HG03097 (cell line): ENCODE data around the gene GMPR.

ENCODE experiments used
- ATAC-seq: cut with Tn5 transposase; IDR thresholded peaks from one replicate; pipeline ENCODE4 v1.9.1; 2021; ENCODE audit not compliant: unreplicated experiment, low FRiP score

Gene GMPR

DNA sequence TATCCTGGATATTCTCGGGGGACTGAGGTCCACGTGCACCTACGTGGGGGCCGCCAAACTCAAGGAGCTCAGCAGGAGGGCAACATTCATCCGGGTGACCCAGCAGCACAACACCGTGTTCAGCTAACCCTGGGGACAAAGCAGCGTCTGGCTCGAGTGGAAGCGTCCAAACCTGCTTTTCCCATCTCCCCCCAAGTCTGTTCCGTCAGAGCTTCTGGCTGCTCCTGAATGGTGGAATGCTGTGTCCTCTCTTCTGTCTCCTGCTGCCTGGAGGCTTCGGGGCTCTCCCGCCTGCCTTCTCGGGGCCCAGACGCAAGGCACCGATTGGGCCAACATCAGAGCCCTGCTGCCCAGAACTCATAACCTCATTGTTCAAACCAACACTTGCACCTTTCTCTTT is 56.7 kb downstream of the GMPR start:
- no peak for ATAC-seq

DNA sequence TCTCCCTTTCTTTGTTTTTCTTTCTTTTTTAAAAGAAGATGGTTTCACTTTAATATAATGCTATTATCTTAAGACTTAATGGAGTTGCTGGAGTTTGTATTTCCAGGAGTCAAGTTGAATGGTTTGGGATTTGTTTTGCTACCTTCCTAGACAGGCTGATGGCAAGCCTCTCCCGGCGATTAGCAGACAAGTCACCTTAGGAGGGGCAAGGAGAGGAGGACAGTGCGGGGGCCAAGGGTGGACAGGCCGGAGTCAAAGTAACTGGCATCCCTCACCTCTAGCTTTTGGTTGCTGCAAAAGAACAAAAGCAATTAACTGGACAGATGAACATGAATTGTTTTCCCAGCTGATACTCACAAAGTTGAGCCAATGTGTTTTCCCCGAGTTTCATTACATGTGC is 57.1 kb downstream of the GMPR start:
- ATAC-seq = no peak

DNA sequence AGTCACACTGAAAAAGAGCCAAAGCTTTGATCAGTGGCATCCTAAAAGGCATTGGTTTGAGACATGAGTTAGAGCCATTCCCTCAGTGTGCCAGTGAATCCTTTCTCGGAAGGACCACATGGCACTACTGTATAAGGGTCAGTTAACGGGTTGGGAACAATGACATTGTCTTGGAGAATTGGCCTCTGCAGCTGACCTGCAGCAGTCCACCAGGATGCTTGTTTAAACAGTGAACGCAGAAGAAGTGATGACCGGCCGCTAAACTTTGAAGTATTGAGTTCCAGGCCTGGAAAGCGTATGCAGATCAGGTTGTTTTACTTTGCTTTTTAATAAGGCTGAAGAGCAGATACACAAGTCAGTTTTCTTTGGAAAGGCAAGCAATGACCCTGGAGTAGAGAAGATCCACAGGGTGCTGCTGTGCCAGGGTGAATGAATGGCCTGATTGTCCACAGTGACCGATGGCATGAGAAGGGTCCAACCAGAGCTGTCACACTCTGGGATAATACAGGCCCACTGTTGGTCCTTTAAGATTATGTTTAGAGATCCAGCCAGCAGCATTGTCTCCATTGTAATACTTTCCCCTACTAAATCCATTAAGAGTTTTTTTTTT is 57.8 kb downstream of the GMPR start:
- ATAC-seq = no peak

DNA sequence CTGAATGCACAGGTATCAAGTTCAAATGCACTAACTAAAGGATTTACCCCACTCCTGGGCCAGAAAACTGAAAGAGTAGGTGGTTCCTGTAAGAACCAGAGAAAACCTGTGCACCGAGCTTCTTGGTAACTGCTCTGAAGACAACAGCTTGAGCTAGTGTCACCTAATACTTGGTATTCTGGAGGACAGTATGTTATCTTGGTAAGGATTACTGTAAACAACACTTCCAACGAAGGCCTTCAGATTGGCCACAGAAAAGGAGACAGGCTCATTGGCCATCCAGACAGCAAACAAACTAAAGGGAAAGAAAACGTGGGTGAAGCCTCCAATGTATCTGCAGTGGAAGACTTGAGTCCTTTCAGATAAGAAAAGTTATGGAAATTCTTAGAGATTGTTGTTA is 61.5 kb downstream of the GMPR start:
- no peak for ATAC-seq

DNA sequence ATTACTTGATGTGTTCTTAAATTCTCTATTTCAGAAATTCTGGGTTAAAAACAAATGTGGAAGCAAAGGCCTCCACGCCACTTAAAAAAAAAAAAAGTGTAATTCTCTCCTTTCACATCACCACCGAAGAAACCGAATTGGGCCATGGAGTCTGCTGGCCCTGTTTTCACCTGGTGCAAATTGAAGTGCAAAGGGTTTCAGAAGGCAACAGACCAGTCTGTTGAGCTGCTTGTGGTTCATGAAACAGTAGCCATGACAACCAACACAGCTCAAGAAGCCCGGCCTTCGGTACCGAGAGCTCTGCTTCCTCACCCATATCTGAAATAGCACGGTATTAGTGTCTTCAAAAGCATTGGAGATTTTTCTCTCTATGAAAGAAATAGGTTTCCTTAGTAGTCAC is 63.1 kb downstream of the GMPR start:
- no peak for ATAC-seq

DNA sequence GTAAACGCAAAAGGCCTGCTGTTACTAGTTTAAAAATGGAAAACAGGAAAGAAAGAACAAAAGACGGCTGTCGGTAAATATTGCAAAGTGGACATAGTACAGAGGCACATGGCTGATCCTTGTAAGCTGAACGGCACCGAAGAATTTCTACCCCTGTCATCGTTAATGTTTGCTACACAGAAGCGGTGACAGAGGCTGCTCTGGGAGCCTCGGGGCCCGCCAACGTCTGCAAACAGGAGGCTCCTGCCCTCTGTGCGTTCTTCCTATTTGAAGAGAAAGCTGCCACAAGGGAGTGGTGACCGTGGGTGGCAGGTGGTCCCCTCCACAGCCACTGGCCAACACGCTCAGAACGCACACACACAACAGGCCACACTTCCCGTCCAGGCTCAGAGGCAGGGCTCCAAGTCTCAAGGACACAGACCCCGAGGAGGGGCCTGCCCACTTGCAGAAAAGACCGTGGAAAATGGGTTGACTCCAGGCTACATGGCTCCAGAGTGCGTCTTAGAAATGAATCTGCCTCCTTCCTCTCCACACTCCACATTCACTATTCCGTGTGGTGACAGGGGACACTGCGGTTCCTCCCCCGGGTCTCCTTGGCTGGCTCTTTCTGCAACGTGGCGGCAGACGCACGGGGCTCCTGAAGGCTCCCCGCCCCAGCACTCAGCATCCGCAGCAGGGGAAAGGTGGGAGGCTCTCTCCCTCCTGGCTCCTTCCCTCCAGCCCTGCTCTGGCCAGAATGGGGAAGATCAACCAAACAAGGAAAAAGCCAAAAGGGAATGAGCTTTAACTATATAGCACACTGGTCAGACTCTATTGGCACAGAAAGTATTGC is 64.5 kb downstream of the GMPR start:
- ATAC-seq = no peak

DNA sequence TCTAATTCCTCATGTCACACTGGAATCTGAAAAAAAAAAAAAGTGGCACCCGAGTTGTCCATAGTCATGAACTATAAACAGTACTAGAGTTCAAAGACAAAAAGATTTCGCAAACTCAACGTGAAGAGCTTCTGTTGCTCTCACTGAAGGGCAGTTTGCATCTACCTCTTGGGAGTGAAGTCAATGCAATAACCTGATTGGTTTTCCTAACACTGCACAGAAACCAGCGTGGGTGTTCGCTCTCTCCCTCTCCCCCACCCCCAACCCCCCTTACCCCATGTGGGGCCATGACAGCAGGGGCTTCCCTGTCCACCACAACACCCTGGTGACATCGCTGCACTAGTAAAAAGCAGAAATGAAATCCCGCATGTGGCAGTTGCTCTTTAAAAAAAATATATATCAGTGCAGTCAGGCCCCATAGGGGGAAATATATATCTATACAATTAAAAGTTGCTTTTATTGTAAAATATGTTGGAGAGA is 66.9 kb downstream of the GMPR start:
- peak; percentile 62 for ATAC-seq

DNA sequence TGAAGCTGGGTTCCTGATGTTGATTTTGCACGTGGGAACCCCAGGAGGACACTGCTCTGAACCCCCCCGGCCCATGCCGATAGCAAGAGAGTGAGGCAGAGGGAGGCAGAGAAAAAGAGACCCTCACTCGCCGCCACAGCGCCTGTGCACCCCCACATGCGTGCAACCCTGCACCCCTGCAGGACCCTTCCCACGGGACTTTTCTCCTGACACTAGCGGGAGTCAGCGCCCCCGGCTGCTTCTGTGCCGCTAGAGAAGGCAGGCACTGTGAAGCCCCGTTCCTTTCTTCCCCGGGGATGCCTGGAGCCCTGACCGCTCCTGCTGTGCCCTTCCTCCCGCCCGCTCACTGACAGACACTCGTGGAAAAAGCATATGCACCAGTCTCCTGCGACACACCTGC is 67.4 kb downstream of the GMPR start:
- ATAC-seq = peak; percentile 11

DNA sequence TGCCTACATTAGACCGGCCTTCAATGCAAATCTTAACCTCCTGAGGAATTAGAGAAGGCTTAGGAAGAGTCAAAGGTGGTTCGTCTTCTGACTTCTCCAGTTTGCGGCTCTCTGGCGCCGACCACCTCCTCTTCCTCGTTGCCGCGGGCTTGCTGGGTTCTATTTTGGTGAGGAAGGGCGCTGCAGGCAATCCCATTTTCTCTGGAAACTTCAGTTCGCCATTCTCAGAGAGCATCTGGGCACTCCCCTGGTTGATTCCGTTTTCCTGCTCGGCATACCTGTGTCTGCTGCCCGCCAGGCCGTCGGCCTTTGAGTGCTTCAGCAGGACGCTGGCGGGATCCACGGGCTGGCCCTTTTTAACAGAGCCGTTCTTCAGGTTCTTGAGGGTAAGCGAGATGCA is 67.9 kb downstream of the GMPR start:
- ATAC-seq = no peak

DNA sequence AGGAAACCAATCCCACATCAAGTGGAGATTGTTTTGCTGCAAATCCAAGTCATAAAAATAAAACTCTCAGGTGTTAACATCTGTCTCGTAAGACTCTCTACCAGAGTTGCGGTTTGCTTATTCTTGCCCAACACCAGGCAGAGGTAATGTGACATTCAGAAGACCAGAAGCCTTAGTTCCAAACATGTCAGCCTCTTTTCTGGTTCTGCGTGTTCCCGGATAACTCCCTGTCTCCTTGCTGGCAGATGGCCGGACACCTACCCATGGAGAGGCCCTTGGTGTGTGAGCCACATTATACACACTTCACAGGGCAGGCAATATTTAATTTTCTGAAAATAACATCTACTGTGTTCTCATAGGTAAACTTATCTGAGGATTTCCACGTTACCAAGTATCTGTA is 73.4 kb downstream of the GMPR start:
- ATAC-seq = no peak

DNA sequence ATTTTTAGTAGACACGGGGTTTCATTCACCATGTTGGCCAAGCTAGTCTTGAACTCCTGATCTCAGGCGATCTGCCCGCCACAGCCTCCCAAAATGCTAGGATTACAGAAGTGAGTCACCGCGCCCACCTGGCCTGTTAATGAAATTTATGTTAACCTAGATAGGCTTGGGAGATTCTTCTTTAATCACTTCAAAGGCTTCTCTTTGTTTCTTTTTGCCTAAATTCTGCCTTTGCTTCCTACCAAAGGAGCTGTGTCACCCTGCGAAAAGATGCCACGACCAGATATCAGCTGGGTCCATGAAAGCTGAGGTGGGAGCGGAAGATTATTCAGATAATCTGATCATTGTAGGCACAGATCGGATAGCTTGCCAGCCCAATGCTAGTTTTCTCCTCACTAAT is 75.3 kb downstream of the GMPR start:
- no peak for ATAC-seq

DNA sequence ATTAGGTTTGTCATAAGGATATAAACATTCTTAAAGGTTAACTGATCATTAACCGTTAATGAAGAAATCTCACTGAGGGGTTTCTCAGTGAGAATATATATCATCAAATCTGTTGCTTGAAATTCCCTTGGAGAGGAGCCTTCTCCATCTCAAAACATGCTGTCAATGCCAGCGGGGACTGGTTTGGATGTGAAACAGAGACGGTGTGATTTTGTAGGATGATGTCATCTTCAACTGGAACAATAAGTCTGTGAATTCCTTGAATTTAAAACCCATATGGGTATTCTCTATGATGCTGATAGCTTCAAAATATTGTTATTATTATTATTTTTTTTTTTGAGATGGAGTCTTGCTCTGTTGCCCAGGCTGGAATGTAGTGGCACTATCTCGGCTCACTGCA is 75.9 kb downstream of the GMPR start:
- no peak for ATAC-seq

DNA sequence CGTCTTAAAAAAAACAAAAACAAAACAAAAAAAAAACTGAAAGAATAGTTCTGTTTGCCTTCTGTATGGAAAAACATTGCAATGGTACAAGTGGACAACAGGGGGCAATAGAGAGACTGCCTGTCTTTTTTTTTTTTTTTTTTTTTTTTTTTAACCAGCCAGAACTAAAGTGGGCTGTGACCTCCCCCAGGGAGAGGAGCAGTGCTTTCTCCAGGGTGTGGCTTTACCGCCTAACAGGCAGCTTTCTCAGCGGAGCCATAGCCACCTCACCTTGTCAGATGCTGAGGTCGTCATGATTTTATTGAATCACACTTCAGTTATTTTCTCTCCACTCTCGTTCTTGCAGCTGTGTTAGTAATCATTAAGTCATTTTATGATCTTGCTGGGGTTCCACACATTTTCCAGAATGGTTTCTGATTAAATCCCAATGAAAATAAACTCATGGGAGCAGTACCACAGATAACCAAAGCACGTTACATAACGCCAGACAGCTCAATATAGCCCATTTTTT is 78.4 kb downstream of the GMPR start:
- ATAC-seq = no peak

DNA sequence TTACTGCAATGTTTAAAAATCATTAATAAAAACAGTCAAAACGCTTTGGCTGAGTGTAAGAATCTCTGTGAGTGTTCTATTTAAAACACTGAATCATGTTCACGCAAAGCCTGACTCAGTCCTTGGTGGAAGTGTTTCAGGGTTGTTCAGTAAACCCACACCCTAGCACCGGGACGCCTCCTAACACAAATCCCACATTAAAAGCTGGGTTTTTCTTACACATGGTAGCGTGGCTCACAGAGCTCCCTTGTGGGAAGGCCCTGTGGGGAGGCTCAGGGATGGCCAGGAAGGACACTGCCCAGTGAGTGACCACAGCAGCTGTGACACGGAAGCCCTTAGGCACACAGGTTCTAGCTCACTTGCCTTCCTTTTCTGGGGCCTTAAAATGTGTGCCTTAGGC is 80.2 kb downstream of the GMPR start:
- no peak for ATAC-seq

DNA sequence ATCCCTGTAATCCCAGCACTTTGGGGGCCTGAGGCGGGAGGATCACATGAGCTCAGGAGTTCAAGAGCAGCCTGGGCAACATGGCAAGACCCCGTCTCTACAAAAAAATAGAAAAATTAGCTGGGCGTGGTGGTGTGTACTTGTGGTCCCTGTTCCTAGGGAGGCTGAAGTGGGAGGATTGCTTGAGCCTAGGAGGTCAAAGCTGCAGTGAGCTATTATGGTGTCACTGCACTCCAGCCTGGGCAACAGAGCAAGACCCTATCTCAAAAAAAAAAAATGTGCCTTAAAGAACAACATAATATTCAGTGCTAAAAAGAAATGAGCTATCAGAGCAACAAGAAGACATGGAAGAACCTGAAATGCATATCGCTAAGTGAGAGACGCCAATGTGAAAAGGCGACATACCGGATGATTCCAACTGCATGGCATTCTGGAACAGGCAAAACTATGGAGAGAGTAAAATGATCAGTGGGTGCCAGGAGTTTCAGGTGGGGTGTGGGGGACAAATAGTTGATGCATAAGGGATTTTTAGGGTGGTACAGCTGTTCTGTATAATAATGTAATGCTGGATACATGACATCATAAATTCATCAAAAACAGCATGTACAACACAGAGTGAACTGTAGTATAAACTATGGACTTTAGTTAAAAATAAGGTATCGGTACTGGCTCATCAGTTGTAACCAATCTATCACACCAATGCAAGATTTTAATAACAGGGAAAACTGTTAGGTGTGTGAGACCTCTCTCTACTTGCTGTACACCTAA is 80.8 kb downstream of the GMPR start:
- no peak for ATAC-seq

DNA sequence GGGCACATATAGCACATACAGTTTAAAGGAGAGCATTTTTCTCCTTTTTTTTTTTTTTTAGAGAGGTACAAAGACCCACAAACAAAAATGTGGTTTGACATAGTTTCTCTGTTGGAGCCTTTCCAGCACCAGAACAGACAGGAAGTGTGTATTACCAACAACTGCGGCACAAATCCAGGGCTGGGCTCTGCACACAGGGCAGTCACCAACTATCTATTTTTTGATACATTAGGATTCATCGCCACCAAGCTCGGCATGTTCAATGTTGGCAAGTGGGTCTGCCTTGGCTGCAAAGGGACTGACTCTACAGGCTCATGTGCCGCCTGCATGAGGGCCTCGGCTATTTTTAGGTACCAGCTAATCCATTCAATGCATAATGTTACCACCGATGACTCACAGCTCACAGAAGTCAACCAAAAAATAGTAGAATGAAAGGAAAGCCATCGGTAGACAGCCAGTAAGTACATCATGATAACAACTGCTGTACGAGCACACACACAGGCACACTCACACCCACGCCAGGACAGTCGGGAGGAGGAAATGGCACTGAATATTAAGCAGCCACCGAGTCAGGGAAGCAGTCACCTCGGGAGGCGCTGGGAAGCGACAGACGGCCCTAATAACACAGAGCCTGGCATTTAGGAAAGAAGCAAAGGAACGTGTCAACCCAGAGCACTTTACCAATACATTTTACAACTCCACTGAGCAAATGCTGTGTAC is 81.6 kb downstream of the GMPR start:
- peak; percentile 55 for ATAC-seq

DNA sequence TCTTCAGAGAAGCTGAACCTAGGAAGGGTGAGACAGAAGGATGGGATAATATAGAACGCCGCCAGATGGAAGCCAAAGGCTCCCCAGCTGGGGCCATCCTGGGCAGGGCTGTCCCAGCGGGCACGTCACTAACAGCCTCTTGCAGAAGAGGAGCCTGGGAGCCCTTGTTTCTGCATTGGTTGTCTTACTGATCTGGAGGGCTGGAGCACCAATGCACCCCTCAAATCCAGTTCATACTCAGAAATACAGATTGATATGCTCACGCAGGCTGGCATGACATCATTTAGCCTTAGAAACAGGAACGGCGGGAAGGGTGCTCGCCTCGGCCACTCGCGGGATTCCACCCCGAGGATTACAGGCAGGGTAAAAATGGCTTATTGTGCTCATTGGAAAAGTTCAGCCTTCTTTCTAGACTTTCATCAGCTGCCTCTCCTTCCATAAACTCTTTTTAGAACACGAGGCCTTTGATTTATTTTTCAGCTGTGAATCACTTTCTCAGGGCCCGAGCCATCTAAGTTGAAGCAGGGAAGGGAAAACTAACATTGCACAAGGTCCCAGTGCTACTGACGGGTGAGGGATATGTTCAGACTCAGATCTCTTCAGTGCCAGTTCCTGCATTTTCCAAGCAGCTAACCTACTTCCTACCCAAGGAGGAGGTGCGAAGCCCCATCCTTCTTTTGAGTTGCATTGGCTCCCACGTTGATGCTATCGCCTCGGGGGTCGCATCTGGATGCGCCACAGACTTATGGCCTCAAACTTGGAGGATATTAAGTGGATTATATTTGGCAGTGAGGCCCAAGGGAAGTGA is 82.3 kb downstream of the GMPR start:
- no peak for ATAC-seq

DNA sequence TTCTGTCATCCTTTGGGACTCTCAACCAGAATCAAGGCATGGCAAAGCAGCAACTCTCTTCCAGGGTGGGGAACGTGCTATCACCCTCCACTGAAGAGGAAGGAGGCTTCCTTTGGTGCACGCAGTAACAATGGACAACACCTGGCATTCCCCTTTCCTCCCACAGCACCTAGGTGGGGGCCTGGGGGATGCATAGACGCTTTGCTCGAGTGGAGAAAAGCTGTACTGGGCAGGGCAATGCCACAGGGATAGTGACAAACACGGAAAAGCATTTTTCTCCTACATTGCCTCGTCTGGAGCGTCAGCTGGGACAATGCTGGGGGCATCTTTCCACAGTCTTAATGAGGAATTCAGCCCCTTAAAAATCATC is 82.9 kb downstream of the GMPR start:
- ATAC-seq = no peak

DNA sequence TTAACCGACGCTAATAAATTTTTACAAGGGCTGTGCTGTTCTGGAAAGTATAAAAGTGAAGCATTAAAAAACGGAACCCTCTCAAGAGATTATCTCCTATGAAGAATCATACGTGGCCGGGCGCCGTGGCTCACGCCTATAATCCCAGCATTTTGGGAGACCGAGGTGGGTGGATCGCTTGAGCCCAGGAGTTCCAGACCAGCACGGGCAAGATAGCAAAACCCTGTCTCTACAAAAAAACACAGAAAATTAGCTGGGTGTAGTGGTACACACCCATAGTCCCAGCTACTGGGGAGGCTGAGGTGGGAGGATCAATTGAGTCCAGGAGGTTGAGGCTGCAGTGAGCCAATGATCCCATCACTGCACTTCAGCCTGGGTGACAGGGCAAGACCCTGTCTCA is 83.4 kb downstream of the GMPR start:
- ATAC-seq = no peak
